AG04449 (cell line): ENCODE results near the gene AMER3.

ENCODE experiments used
- CTCF ChIA-PET: fragments of 350-600 bp; formaldehyde crosslinking; extraction: SDS; loops from one replicate; lab custom pipeline; 2021; ENCODE audit warnings: antibody characterized with exemption; lab: Yijun Ruan, JAX
- POLR2A ChIA-PET: fragments of 400-600, 350-600 bp; formaldehyde crosslinking; extraction: SDS; loops from one replicate; lab custom pipeline; 2020; ENCODE audit warnings: antibody characterized with exemption, inconsistent platforms; lab: Yijun Ruan, JAX
- DNase-seq: peaks from one replicate; pipeline ENCODE4 v3.0.0-alpha.2; 2010; ENCODE audit warnings: low read depth, low spot score
- H3K4me3 ChIP-seq: 2 replicates; pipeline ENCODE4 v1.5.1; 2011; ENCODE audit warnings: low read depth, mild to moderate bottlenecking, control low read depth, low read length
- TF ChIP-seq, protein P1 (sequence below): IDR thresholded peaks from one replicate; pipeline ENCODE4 v1.5.1; 2011; ENCODE audit warnings: mild to moderate bottlenecking, moderate library complexity, low read length, control low read depth, inconsistent platforms; ENCODE audit not compliant: insufficient read depth; ENCODE audit errors: missing control alignments

AMER3 gene

DNA sequence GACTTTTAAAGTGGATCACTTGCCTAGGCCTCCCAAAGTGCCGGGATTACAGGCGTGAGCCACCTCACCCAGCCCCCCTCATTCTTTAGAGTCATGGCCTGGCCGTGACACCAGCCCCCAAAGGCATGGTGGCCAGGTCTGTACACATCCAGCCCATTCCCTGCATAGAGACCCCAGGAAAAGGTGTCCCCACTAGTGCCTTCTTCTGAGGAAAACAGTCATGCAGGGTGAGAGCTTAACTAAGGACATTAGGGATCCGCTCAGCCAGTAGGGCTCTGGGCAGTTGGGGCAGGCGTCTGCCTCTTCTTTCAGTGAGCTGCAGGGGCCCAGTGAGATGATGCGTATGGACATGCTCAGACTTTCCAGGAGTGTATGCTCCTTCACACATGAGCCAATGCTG lies 5.7 kb upstream of the AMER3 start:
- DNase-seq, result no peak
- ChIA-PET POLR2A (no interaction called here), CTCF (no interaction called here)
- TF ChIP-seq, protein P1, sequence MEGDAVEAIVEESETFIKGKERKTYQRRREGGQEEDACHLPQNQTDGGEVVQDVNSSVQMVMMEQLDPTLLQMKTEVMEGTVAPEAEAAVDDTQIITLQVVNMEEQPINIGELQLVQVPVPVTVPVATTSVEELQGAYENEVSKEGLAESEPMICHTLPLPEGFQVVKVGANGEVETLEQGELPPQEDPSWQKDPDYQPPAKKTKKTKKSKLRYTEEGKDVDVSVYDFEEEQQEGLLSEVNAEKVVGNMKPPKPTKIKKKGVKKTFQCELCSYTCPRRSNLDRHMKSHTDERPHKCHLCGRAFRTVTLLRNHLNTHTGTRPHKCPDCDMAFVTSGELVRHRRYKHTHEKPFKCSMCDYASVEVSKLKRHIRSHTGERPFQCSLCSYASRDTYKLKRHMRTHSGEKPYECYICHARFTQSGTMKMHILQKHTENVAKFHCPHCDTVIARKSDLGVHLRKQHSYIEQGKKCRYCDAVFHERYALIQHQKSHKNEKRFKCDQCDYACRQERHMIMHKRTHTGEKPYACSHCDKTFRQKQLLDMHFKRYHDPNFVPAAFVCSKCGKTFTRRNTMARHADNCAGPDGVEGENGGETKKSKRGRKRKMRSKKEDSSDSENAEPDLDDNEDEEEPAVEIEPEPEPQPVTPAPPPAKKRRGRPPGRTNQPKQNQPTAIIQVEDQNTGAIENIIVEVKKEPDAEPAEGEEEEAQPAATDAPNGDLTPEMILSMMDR, result no peak
- H3K4me3 ChIP-seq, result no peak overlapping the region

DNA sequence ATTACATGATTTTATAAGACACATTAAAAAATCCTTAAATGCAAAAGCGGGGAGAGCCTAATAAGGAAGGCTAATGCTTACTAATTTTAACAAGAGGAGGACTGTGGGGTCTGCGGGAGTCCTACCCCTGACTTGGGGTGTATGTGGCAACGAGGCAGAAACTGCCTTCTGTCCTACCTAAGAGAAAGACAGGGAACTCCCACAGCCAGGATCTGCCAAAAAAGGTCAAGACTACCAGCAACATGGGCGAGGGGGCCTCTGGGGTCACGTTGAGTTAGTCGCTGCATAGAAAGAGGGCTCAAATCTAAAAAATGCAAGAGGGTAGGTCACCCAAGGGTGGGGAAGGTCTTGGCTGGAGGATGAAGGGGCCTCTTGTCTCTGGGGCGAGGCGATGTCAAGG lies 529 bp upstream of the AMER3 start:
- CTCF ChIA-PET, result no interaction called here
- POLR2A ChIA-PET, result no interaction called here
- TF ChIP-seq, protein P1, result no peak
- no peak for DNase-seq
- H3K4me3 ChIP-seq, result no peak overlapping the region

DNA sequence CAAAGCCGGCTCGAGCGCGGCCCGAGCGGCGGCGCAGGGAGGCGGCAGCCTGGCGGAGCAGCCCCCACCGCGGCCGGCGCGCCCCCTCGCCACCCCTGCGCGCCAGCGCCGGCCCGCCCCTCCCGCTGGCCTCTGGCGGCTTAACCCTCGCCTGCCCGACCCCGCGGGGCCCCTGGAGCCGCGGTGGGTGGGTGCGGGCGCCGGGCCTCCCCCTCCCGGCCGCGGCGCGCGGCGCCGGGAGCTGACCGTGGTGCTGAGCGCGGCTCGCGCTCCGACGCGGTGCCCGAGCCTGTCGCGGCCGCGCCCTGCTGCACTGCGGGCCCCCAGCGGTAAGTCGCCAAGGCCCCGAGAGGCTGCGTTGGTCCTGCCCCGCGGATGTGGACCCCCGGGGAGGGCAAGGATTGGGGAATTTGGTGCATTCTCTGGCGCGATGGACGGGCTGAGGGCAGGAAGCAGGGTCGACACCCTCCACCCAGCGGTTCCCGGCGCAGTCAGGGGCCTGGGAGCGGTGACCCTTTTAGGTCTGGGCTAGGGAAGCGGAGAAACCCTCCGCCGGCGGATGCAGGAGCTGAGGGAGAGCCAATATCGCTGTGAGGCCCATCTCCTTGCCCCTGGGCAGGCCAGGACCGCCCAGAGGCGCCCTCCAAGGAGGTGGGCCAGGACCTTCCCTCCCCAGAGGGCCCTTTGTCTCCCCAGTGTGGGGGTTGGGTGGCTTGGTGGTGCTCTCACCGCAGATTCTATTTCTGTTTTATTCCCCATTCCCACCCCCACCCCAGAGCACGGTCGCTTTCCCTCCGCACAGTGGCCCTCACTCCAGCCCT lies 923 bp downstream of the AMER3 start:
- no peak overlapping the region for H3K4me3 ChIP-seq
- TF ChIP-seq, protein P1, result no peak
- POLR2A ChIA-PET, result no interaction called here
- no peak for DNase-seq
- CTCF ChIA-PET, result no interaction called here

DNA sequence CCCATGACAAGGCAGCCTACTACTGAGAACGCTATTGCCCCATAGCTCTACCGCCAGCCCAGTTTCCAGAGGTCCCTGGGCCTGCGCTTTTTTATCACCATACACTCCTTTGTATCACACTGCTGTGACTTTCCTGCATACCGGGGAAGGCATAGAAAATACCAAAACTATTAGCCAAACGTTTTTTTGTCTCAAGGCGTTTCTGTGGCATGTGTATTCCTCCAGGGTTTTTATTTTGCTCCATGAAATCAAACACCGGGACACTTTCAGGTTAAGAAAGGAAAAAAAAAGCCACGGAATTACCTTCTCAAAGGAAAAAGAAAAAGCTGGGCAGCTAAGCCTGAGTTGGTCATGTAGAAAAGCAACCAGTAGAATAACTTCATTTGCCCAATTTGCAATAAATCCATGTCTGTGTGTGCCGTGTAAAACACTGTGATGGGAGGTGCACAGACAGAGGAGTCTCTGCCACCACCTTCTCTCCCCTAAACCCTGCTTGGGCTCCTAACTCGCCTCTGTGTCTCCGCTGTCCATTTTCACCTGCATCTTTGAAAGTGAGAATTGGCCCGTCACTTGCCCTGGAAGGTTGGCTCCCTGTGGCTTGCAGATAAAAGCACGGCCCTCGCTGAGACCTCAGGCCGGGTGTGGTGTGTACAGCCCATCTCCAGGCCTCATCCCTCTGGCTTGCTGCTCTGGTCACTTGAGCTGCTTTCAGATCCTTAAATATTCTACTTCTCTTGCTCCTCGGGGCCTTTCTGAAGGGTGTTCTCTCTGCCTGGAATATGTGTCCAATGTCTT lies 1.7 kb downstream of the AMER3 start:
- TF ChIP-seq, protein P1, result no peak
- no peak for DNase-seq
- POLR2A ChIA-PET, result no interaction called here
- CTCF ChIA-PET, result no interaction called here
- H3K4me3 ChIP-seq, result no peak overlapping the region

DNA sequence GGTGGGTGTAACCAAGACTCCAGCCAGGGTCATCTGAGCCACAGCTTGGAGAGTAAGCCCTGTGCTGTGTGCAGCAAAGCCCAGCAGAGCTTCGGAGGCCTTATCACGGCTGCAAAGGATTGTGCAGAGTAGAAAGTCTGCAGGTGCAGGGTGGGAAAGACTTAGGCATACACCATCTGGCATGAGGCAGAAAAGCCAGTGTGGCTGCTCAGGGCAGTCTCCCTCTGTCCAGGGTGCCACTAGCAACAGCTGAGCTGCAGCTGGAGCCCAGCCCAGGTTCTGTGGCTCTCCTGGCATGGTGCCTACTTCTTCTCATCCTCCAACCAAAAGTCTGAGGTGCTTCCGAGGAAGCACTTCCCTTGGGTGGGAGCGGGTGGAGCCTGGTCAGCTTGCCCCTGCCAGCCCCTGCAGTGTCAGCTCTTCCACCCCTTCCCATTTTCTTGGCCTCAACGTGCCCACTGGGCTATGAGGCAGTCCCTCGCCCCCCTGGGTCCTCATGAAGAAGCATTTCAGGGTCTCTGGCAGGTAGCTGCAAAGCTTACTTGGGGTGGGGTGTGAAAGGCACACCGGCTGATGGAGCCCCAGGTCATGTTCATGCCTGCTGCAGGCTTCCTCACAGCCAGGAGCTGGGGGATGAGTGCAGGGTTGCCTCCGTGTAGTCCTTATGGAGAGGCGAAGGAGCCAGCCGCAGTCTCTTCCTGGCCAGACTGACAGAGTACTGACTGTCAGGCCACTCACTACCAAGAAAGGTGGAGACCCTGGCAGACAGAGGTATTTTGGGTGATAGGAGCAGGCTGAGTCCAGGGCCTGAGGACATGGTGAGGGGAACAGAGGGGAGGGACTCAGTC lies 4.8 kb downstream of the AMER3 start:
- ChIA-PET CTCF (no interaction called here), POLR2A (no interaction called here)
- DNase-seq, result no peak
- TF ChIP-seq, protein P1, result no peak
- no peak overlapping the region for H3K4me3 ChIP-seq
